ENCODE results near the gene ZNF32. TPM values are rescaled to one million over a fixed set of nuclear protein-coding genes. Genes with fewer than 3 reads are reported as not detected.

ZNF32 gene
- total and polyA plus RNA-seq, 10 donors = 26.3 to 68.8 (median 31.9) TPM

- Histone ChIP-seq H3K4me3 (no peak overlapping the region), H3K4me1 (peaks cover 3 to 30% (median 21%) of the 10 kb centered on the region in 6 donors), H3K27me3 (replicated peaks in 1 of 7) (peaks cover 0 to 44% (median 4%) of the 10 kb centered on the region in 7 donors), H3K9me3 (no peaks in the 10 kb centered on the region), H3K27ac (no peak overlapping the region), H3K36me3 (no peaks in the 10 kb centered on the region)
- TF ChIP-seq POLR2A (IDR thresholded peaks at IDR 0.05) (no peak), CTCF (IDR thresholded peaks at IDR 0.05 in 8 of 11, conservative IDR thresholded peaks at IDR 0.05 in 3 of 11) (no peak), POLR2AphosphoS5 (IDR thresholded peaks at IDR 0.05) (no peak)
- intact Hi-C loops (cut with DNase I; ENCODE audit: low total_unique reads) = no loop called here
- peak; percentile 54 for DNase-seq
- 77 to 90% (median 81%) methylated on average over 10 of the region's 10 CpGs for WGBS, 5 donors
Measured at GRCh38 chr10:43692051-43692825, 43.6 kb upstream of the ZNF32 start.

GRCh38 chr10:43691485-43691884, 42.8 kb upstream of the ZNF32 start:
- H3K4me1 ChIP-seq = peaks cover 3 to 30% (median 21%) of the 10 kb centered on the region in 6 donors
- H3K4me3 ChIP-seq = no peak overlapping the region
- H3K9me3 ChIP-seq = no peaks in the 10 kb centered on the region
- H3K36me3 ChIP-seq = no peaks in the 10 kb centered on the region
- no peak for DNase-seq
- WGBS, 5 donors = 64 to 81% (median 73%) methylated on average over 2 of the region's 2 CpGs
- no peak overlapping the region for H3K27ac ChIP-seq
- no peak for TF ChIP-seq POLR2A (IDR thresholded peaks at IDR 0.05)
- no peak for TF ChIP-seq POLR2AphosphoS5 (IDR thresholded peaks at IDR 0.05)
- TF ChIP-seq CTCF (IDR thresholded peaks at IDR 0.05 in 8 of 11, conservative IDR thresholded peaks at IDR 0.05 in 3 of 11) = no peak
- H3K27me3 ChIP-seq (replicated peaks in 1 of 7) = peaks cover 0 to 44% (median 4%) of the 10 kb centered on the region in 7 donors
- intact Hi-C loops (cut with DNase I; ENCODE audit: low total_unique reads) = no loop called here

GRCh38 chr10:43689955-43690771, 41.5 kb upstream of the ZNF32 start:
- Histone ChIP-seq H3K27ac (peak overlapping the region; percentile 50 to 84 (median 72)), H3K4me3 (peak overlapping the region; percentile 36 to 70 (median 46)), H3K9me3 (no peaks in the 10 kb centered on the region), H3K36me3 (no peaks in the 10 kb centered on the region), H3K4me1 (peaks cover 3 to 30% (median 21%) of the 10 kb centered on the region in 6 donors), H3K27me3 (replicated peaks in 1 of 7) (peaks cover 0 to 44% (median 4%) of the 10 kb centered on the region in 7 donors)
- DNase-seq = peak; percentile 94
- TF ChIP-seq CTCF (IDR thresholded peaks at IDR 0.05 in 8 of 11, conservative IDR thresholded peaks at IDR 0.05 in 3 of 11) = peak; percentile 69 to 96 (median 92)
- peak; percentile 49 to 84 (median 69) for TF ChIP-seq POLR2AphosphoS5 (IDR thresholded peaks at IDR 0.05)
- TF ChIP-seq POLR2A (IDR thresholded peaks at IDR 0.05) = no peak
- intact Hi-C loops (cut with DNase I; ENCODE audit: low total_unique reads) = loop anchor here (10.0 kb wide), 1 partner anchor 625 kb away; no protein-coding TSS in a partner anchor
- WGBS, 5 donors = 1 to 6% (median 2%) methylated on average over 26 to 65 of the region's 65 CpGs

Data from spleen (tissue), 11 donors.